Adipose tissue (tissue), 3 donors: ENCODE measurements around the gene STPG2. TPM values are rescaled to one million over a fixed set of nuclear protein-coding genes. Genes with fewer than 3 reads are reported as not detected.
"Not testable (repeated sequence)": the region's sequence is repeated elsewhere in the genome, so short reads cannot be mapped to it uniquely, and the experiment has no call there.

Experiments used
- H3K27ac ChIP-seq: one replicate; pipeline ENCODE4 v1.5.1; 2013; ENCODE audit warnings: low read depth, low read length
- WGBS, 3 donors: extraction: QIAGEN DNeasy Blood & Tissue Kit; methylation state at CpG; one replicate each; pipeline ENCODE4 v1.1.7; 2013; 5-methylcytosine and 5-hydroxymethylcytosine counted together
- polyA plus RNA-seq, 3 donors: library from polyadenylated mRNA; stranded (reverse); fragments of 200-250 nt; gene quantifications; one replicate each; pipeline ENCODE4 v1.2.3, GENCODE V29; 2013
- donor health status: healthy with polysubstance abuse.
- donor health status: Bipolar disorder and iron deficiency.
- donor health status: healthy.

The STPG2 gene
- polyA plus RNA-seq, 3 donors: 0.04 to 0.14 TPM; not detected in 1

DNA sequence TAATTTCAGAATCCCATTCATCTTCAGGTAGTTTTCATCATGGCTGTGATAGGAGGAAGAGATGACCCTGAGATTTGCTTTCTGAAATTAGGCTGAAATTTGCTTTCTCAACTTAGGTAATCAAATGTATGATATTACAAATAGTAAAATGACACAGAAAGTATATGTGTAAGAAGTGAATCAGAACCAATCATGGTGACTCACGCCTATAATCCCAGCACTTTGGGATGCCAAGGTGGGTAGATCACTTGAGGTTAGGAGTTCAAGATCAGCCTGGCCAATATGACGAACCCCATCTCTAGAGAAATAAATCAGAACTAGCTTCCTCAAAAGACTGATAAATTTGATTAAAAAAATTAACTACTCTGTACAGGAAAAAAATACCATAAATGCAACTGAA is 555.4 kb downstream of the STPG2 start:
- WGBS, 3 donors: 86 to 91% (median 86%) methylated on average over 2 of the region's 2 CpGs
- no peak overlapping the region for H3K27ac ChIP-seq

DNA sequence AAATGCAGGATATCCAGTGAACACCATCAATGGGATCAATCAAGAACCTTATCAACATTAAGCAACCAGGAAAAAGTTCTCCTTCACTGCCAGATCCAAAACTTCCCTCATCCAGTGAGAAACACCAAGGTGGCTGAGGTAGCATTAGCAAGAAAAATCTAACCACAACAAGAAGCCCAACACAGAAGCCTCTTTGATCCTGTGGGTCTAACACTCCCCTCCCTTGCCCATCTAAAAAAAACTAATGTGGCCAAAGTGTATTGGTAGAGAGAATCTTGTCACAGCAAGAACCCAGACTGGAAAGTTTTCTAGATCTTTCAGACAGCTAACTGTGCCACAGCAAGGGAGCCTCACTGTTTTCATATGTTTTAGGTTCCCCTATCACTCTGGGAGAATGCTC is 558.0 kb downstream of the STPG2 start:
- H3K27ac ChIP-seq: no peak overlapping the region

DNA sequence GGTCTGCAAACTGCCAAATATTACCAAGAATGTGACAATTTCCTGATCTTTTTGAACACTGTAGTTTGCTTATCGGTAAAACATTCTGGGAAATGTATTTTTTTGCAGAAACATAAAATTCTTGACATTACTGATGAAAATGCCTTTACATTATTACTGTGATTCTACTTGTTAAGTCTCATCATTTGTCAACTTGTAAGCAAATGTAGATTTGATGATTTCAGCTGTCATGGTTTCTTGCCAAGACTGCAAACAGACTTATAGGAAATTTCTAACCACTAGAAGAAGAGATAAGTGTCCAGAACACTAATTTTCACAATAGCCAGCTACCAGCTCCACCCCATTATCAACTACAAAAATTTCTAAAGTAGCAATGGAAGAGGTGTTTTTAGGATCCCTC is 560.4 kb downstream of the STPG2 start:
- no peak overlapping the region for H3K27ac ChIP-seq
- WGBS, 3 donors: 60 to 67% (median 63%) methylated on average over 1 of the region's 1 CpG

DNA sequence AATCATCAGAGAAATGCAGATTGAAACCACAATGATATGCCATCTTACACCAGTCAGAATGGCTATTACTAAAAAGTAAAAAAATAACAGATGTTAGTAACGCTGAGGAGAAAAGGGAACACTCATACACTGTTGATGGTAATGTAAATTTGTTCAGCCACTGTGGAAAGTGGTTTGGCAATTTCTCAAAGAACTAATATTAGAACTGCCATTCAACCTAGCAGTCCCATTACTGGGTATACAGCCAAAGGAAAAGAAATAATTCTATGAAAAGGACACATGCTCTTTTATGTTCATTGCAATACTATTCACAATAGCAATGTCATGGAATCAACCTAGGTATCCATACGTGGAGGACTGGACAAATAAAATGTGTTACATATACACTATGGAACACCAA is 566.3 kb downstream of the STPG2 start:
- 56 to 66% (median 58%) methylated on average over 2 of the region's 2 CpGs for WGBS, 3 donors
- H3K27ac ChIP-seq: no peak overlapping the region

DNA sequence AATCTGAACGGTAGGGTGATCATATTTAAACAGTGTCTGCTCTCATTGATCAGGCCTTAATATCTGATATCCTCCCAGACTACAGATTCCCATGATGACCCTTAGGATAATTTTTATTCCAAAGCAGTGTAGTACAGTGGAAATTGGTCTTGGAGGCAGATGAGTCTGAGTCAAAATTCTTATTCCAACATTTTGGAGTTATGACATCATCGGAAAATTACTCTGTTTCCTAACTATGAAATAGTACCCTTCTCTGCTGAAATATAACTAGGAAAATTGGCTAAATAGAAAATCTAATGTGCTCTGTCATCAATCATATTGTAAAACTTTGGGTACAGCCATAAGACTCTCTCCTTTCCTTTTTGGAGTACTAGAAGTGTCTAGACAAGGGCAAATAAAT is 583.3 kb downstream of the STPG2 start:
- 67 to 91% (median 83%) methylated on average over 2 of the region's 2 CpGs for WGBS, 3 donors
- H3K27ac ChIP-seq: no peak overlapping the region

DNA sequence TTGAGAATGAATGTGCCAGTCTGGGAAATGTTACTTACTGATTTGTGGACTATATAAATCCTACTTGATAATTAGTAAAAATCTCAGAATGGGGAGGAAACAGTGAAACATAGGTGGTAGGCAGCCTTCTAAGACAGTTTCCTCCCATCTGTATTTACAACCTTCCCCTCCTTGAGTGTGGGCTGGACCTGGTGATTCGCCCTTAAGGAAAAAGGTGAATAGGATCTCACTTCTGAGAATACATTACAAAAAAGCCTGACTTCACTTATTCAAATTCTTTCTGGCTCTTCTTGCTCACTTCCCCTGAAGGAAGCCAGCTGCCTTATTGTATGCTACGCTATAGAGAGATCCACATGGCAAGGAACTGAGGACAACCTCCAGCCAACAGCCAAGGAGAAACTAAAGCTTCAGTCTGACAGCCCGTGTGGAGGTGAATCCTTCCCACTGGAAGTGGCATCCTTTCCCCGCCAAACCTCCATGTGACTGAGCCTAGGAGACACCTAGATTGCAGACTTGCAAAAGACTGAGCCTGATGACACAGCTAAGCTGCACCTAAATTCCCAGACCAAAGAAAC is 585.0 kb downstream of the STPG2 start:
- 66 to 71% (median 68%) methylated on average over 4 of the region's 4 CpGs for WGBS, 3 donors
- no peak overlapping the region for H3K27ac ChIP-seq

DNA sequence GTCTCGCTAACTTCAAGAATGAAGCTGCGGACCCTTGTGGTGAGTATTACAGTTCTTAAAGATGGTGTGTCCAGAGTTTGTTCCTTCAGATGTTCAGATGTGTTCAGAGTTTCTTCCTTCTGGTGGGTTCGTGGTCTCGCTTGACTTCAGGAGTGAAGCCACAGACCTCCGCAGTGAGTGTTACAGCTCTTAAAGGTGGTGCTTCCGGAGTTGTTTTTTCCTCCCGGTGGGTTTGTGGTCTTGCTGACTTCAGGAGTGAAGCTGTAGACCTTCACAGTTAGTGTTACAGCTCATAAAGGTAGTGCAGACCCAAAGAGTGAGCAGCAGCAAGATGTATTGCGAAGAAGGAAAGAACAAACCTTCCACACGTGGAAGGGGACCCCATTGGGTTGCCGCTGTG is 592.6 kb downstream of the STPG2 start:
- WGBS, 3 donors: 82 to 87% (median 83%) methylated on average over 10 of the region's 10 CpGs
- not testable (repeated sequence) for H3K27ac ChIP-seq

DNA sequence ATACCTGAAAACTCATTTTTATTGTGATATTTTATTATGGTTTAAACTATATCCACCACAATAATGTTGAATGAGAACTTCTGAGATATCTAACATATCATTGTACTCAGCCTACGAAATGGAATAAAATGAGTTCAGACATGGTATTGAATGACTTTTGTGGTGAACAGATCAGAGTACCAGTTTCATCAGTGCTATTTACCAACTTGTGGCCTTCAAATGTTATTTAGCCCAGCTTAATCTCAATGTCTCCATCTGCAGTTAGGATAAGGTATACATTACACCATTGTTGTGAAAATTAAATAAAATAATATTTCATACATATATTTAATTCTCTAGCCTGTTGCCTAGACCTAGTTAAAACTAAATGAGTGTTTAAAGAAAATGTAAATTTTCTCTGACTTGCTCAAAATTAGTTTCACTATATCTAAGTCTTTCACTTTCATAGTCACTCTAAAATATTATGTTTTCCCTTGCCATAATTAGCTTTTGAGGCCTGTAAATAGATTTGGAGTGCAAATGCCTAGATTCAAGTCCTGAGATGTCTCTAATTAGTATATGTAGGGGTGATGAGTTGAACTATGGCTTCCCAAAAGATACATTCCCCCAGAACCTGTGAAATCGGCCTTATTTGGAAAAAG is 594.2 kb downstream of the STPG2 start:
- 78 to 83% (median 81%) methylated on average over 2 of the region's 2 CpGs for WGBS, 3 donors
- no peak overlapping the region for H3K27ac ChIP-seq

DNA sequence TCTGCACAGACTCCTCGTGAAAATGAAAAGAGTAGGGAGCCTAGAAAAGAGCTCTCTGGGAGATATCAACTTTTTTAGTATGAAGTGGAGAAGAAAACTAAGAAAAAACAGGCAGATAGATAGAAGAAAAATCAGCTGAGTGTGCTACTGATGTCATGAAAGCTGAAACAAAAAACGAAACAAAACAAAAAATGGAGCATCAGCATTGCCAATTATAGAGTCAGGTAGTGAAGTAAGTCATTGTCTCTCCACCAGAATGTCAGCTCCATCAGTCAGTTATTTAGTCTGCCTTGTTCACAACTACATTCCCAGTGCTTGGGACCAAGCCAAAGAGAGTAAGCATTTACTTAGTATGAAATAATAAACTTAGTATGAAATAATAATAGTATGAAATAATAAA is 595.1 kb downstream of the STPG2 start:
- WGBS, 3 donors: 62 to 72% (median 71%) methylated on average over 2 of the region's 2 CpGs

DNA sequence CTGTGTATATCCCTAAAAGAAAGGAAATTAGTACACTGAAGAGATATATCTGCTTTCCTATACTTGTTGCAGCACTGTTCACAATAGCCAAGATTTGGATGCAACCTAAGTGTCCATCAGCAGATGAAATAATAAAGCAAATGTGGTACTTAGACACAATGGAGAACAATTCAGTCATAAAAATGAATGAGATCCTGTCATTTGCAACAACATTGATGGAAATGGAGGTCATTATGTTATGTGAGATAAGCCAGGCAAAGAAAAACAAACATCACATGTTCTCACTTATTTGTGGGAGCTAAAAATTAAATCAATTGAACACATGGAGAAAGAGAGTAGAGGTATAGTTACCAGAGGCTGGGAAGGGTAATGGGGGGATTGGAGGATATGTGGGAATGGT is 611.9 kb downstream of the STPG2 start:
- no peak overlapping the region for H3K27ac ChIP-seq

More for the DNA sequence above, 595.1 kb downstream of the STPG2 start:
- no peak overlapping the region for H3K27ac ChIP-seq

DNA sequence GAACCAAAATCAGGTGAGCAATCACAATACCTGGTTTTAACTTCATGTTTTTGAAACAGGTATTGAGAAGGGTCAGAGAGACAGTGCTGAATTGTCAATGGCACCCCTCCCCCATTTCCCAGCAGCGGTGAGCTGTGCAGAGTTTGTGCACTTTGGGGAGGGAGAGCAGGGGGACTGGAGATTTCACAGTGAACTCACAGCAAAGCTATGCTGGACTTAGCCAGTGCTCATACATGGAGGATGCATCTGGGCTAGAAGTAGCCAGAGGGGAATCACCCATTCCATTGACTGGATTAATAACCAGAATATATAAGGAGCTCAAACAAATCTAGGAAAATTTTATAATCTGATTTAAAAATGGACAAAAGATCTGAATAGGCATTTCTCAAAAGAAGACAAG is 612.6 kb downstream of the STPG2 start:
- whole genome bisulfite sequencing, 3 donors: 36 to 67% (median 57%) methylated on average over 1 of the region's 1 CpG

DNA sequence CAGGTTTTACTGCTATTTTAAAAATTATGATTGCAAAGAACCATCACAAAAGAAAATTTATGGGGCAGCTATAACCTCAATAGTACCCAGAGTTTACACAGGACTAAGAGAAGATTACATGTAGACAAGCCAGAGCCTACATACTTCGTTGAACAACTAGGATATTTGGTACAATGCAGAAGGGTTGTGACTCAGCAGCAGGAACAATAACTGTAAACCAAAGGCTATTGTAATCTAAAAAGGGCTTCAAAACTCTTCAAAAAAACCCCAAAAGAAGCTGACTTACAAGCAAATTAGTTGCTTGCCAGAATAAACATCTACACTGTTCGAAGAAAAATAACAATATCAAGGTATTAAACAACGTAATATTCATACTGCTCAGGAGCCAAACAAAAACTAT is 618.0 kb downstream of the STPG2 start:
- 69 to 73% (median 71%) methylated on average over 3 of the region's 3 CpGs for WGBS, 3 donors
- H3K27ac ChIP-seq: no peak overlapping the region

More for the DNA sequence above, 612.6 kb downstream of the STPG2 start:
- H3K27ac ChIP-seq: no peak overlapping the region

DNA sequence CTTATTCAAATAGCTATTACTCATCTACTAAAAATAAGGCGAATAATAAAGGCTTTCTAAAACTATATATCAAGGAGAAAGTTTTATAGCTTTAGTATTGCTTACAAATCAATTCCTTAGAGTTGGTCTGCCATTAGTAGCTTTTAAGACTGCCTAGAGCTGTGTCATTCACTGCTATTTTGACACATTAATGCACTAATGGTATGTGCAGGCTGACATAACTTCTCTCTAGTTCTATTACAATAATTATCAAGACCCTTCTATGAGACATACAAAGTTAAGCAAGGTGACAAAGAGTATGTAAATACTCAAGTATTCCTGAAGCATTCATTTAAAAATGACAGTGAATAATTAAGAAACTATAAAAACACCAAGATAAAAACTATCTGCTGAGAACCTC is 625.3 kb downstream of the STPG2 start:
- 67 to 79% (median 71%) methylated on average over 1 of the region's 1 CpG for WGBS, 3 donors
- H3K27ac ChIP-seq: no peak overlapping the region

DNA sequence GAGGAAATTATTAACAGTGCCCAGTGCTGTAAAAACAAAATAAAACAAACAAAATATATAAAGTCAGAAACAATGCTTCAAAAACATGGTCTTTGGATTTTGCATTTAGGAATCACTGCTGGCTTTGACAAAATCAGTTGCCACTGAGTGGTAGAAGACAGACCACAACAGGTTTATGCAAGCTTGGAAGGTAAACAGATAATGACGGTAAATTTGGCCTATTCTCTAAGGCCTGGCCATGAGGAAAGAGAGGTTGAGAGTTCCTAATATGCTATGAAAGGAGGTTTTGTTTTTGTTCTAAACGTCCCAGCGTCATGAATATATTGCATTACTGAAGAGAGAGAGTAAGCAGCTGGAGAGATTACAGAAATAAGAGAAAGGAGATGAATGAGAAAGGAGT is 629.4 kb downstream of the STPG2 start:
- WGBS, 3 donors: 33 to 74% (median 71%) methylated on average over 3 of the region's 3 CpGs
- H3K27ac ChIP-seq: no peak overlapping the region

Other genes with a start within 250 kb of the STPG2 start
- 10 to 100 TPM; 14.4 to 20.0 (median 18.5) TPM for gene RAP1GDS1, start 117.9 kb upstream of the STPG2 start, polyA plus RNA-seq